ENCODE results near the gene CDH23.

The CDH23 gene

GRCh38 chr10:71371750-71372166, 25.0 kb upstream of the CDH23 start:
- DNase-seq = no peak

GRCh38 chr10:71372882-71373495, 23.7 kb upstream of the CDH23 start:
- DNase-seq = no peak

- no peak for DNase-seq
These were observed 22.1 kb upstream of the CDH23 start for GRCh38 chr10:71374481-71375233.

GRCh38 chr10:71375952-71376351, 20.8 kb upstream of the CDH23 start:
- DNase-seq = no peak

- DNase-seq = no peak
These were observed 18.2 kb upstream of the CDH23 start for GRCh38 chr10:71378336-71379117.

- no peak for DNase-seq
These were observed 17.5 kb upstream of the CDH23 start for GRCh38 chr10:71379118-71379766.

GRCh38 chr10:71380841-71381240, 15.9 kb upstream of the CDH23 start:
- no peak for DNase-seq

- no peak for DNase-seq
These were observed 15.1 kb upstream of the CDH23 start for GRCh38 chr10:71381611-71382010.

- no peak for DNase-seq
These were observed 14.7 kb upstream of the CDH23 start for GRCh38 chr10:71382028-71382427.

- no peak for DNase-seq
These were observed 14.0 kb upstream of the CDH23 start for GRCh38 chr10:71382757-71383156.

GRCh38 chr10:71383972-71384687, 12.6 kb upstream of the CDH23 start:
- peak; percentile 5 to 6 for DNase-seq

- DNase-seq = no peak
These were observed 8.5 kb upstream of the CDH23 start for GRCh38 chr10:71388171-71388570.

- no peak for DNase-seq
These were observed 8.0 kb upstream of the CDH23 start for GRCh38 chr10:71388583-71389310.

GRCh38 chr10:71389768-71390460, 6.8 kb upstream of the CDH23 start:
- DNase-seq = no peak

- no peak for DNase-seq
These were observed 6.3 kb upstream of the CDH23 start for GRCh38 chr10:71390461-71390835.

- DNase-seq = no peak
These were observed 5.6 kb upstream of the CDH23 start for GRCh38 chr10:71390921-71391690.

- DNase-seq = no peak
These were observed 5.0 kb upstream of the CDH23 start for GRCh38 chr10:71391701-71392100.

GRCh38 chr10:71392292-71392691, 4.4 kb upstream of the CDH23 start:
- DNase-seq = no peak

- no peak for DNase-seq
These were observed 3.6 kb upstream of the CDH23 start for GRCh38 chr10:71392791-71393781.
